ENCODE results near the gene CCDC138.
A peak's percentile ranks its signal among the peaks of the same experiment; 100 is the strongest.

Gene CCDC138

GRCh38 chr2:108918156-108918874, 131.7 kb downstream of the CCDC138 start:
- FAIRE-seq (no peak), DNase-seq (ENCODE audit: insufficient read length, low spot score) (peak; percentile 5)
- no peak for TF ChIP-seq CTCF (IDR thresholded peaks at IDR 0.05; ENCODE audit: insufficient read depth, missing control alignments)

GRCh38 chr2:108918941-108919341, 132.4 kb downstream of the CCDC138 start:
- FAIRE-seq: no peak
- no peak for TF ChIP-seq CTCF (IDR thresholded peaks at IDR 0.05; ENCODE audit: insufficient read depth, missing control alignments)
- no peak for DNase-seq (ENCODE audit: insufficient read length, low spot score)

- DNase-seq (ENCODE audit: insufficient read length, low spot score) (no peak), FAIRE-seq (no peak)
- TF ChIP-seq CTCF (IDR thresholded peaks at IDR 0.05; ENCODE audit: insufficient read depth, missing control alignments): no peak
These were observed 133.2 kb downstream of the CCDC138 start for GRCh38 chr2:108919571-108920373.

GRCh38 chr2:108920686-108921085, 134.1 kb downstream of the CCDC138 start:
- FAIRE-seq (no peak), DNase-seq (ENCODE audit: insufficient read length, low spot score) (no peak)
- TF ChIP-seq CTCF (IDR thresholded peaks at IDR 0.05; ENCODE audit: insufficient read depth, missing control alignments): no peak

GRCh38 chr2:108921096-108922030, 134.8 kb downstream of the CCDC138 start:
- FAIRE-seq (no peak), DNase-seq (ENCODE audit: insufficient read length, low spot score) (no peak)
- no peak for TF ChIP-seq CTCF (IDR thresholded peaks at IDR 0.05; ENCODE audit: insufficient read depth, missing control alignments)

- DNase-seq (ENCODE audit: insufficient read length, low spot score) (no peak), FAIRE-seq (no peak)
- TF ChIP-seq CTCF (IDR thresholded peaks at IDR 0.05; ENCODE audit: insufficient read depth, missing control alignments): no peak
These were observed 135.8 kb downstream of the CCDC138 start for GRCh38 chr2:108922141-108922915.

All from D721Med (cell line).